Mesothelial cell of epicardium (in vitro differentiated cells): ENCODE data around the gene YTHDC1. TPM values are rescaled to one million over a fixed set of nuclear protein-coding genes. Genes with fewer than 3 reads are reported as not detected.

ENCODE experiments used
- DNase-seq, 2 experiments: peaks; one replicate each; pipeline ENCODE4 v3.0.0; 2021; ENCODE audit warnings: low spot score in 2 of 2; ENCODE audit not compliant: unreplicated experiment in 2 of 2
- H3K27ac Mint-ChIP-seq: 2 replicates; pipeline ENCODE4 v1.8.0; 2021; ENCODE audit warnings: mixed read lengths
- H3K27me3 Mint-ChIP-seq: 2 replicates; pipeline ENCODE4 v1.8.0; 2021; ENCODE audit warnings: low read depth, mixed read lengths
- H3K36me3 Mint-ChIP-seq: 2 replicates; pipeline ENCODE4 v1.8.0; 2021; ENCODE audit warnings: mixed read lengths
- H3K4me1 Mint-ChIP-seq: 2 replicates; pipeline ENCODE4 v1.8.0; 2021; ENCODE audit warnings: mixed read lengths
- H3K4me3 Mint-ChIP-seq: 2 replicates; pipeline ENCODE4 v1.8.0; 2021; ENCODE audit warnings: mild to moderate bottlenecking, moderate library complexity, mixed read lengths
- H3K9me3 Mint-ChIP-seq: 2 replicates; pipeline ENCODE4 v1.8.0; 2021; ENCODE audit warnings: mixed read lengths
- total RNA-seq: library from RNA; stranded (reverse); gene quantifications from 3 replicates; pipeline ENCODE4 v1.2.1, GENCODE V29; 2021
- TF ChIP-seq, protein P1 (sequence below): fragments of 200-600 bp; sonication (generic); IDR thresholded peaks from one replicate; pipeline ENCODE4 v1.5.0; 2021; ENCODE audit warnings: antibody characterized with exemption; ENCODE audit not compliant: unreplicated experiment

Gene YTHDC1
- total RNA-seq, 1 donor from 2014 or later = 137 TPM

DNA sequence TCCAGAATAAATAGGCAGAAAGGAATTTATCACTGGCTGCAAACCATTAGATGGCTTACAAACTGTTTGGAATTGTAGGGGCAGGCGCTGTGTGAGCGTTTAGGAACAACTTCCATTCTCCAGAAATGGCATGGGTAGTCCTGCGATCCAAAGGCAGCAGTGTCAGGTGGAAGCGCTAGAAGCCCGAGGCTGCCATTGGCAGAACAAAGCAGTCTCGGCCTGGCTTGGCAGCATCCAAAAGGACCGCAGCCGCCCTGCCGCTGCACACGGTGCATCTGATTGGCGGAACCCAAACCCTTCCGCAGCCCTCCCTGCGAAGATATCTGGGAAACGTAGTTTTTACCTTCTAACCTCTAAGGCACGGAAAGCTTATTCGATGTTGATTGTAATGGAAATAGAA is 23.6 kb upstream of the YTHDC1 start:
- H3K27me3 Mint-ChIP-seq = no peaks in the 10 kb centered on the region
- H3K4me3 Mint-ChIP-seq = peak overlapping the region; percentile 65
- H3K36me3 Mint-ChIP-seq = no peaks in the 10 kb centered on the region
- peaks cover 22% of the 10 kb centered on the region for H3K4me1 Mint-ChIP-seq
- TF ChIP-seq, protein P1, sequence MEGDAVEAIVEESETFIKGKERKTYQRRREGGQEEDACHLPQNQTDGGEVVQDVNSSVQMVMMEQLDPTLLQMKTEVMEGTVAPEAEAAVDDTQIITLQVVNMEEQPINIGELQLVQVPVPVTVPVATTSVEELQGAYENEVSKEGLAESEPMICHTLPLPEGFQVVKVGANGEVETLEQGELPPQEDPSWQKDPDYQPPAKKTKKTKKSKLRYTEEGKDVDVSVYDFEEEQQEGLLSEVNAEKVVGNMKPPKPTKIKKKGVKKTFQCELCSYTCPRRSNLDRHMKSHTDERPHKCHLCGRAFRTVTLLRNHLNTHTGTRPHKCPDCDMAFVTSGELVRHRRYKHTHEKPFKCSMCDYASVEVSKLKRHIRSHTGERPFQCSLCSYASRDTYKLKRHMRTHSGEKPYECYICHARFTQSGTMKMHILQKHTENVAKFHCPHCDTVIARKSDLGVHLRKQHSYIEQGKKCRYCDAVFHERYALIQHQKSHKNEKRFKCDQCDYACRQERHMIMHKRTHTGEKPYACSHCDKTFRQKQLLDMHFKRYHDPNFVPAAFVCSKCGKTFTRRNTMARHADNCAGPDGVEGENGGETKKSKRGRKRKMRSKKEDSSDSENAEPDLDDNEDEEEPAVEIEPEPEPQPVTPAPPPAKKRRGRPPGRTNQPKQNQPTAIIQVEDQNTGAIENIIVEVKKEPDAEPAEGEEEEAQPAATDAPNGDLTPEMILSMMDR = no peak
- H3K9me3 Mint-ChIP-seq = no peaks in the 10 kb centered on the region
- peak; percentile 36 to 66 for DNase-seq
- peak overlapping the region; percentile 49 for H3K27ac Mint-ChIP-seq

DNA sequence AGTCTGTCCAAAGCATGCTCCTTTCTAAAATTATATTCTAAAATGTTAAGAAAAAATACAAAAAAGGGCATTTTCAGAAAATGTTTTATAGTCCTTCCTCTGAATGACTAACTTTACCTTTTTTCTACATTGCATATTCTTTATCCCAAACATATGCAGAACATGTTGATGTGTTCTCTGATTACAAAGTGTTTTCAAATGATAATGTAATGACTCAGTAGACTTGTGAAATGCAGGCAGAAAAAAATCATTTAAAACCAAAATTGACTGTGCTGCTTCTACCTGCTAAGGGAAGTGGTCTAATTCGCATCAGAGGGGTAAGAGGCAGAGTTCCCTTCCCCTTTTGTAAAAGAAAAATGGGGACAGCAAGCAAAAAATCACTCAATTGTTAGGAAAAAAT is 22.7 kb upstream of the YTHDC1 start:
- H3K9me3 Mint-ChIP-seq = no peaks in the 10 kb centered on the region
- H3K4me1 Mint-ChIP-seq = peaks cover 27% of the 10 kb centered on the region
- H3K36me3 Mint-ChIP-seq = no peaks in the 10 kb centered on the region
- TF ChIP-seq, protein P1 = no peak
- no peak overlapping the region for H3K4me3 Mint-ChIP-seq
- H3K27me3 Mint-ChIP-seq = no peaks in the 10 kb centered on the region
- DNase-seq = no peak
- H3K27ac Mint-ChIP-seq = no peak overlapping the region

DNA sequence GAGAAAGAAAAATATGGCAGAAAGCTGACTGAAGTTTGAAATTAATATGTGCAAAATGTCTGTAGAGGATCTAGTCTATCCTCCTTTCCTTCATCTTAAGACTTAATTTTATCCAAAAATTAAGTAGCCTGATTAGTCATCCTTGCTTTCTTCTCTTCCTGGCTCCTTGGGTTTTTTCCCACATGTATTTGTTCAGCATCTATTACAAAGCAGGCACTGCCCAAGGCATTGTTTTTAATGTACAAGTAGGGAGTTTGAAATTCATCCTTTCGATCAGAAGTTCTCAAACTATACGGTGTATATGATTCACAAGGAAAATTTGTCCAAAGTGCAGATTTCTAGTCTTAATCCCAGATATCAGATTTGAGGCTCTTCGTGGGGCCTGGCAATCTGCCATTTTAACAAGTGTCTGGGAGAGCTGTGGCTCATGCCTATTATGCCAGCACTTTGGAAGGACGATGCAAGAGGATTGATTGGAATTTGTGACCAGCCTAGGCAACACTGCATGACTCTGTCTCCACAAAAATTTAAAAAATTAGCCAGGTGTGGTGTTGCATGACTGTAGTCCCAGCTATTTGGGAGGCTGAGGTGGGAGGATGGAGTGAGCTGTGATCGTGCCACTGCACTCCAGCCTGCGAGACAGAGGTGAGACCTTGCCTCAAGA is 19.4 kb upstream of the YTHDC1 start:
- Mint-ChIP-seq H3K36me3 (no peaks in the 10 kb centered on the region), H3K4me1 (peaks cover 24% of the 10 kb centered on the region), H3K27me3 (no peaks in the 10 kb centered on the region), H3K27ac (peak overlapping the region; percentile 87), H3K9me3 (peaks cover 4% of the 10 kb centered on the region), H3K4me3 (peak overlapping the region; percentile 16)
- DNase-seq = no peak
- TF ChIP-seq, protein P1 = no peak

DNA sequence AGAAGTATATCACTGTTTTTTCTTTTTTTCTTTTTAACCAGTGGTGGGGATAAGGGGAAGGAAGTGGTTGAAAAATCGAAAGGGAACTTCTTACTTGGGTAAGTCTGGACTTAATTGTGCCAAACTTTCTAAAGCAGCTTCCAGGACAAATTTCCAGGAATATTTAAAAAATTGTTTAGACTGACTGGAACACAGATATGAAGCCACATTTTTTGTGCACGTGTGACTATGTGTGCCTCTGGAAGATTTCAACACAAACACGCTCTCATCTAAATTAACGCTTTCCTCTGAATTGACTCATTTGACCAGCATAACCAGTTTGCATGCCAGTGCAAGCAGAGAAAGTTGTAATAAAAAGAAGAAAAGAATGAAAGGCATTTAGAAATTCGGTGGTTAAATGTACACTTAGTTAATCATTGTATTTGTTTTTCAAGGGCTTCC is 18.8 kb upstream of the YTHDC1 start:
- no peak for DNase-seq
- TF ChIP-seq, protein P1 = no peak
- H3K4me1 Mint-ChIP-seq = peaks cover 24% of the 10 kb centered on the region
- H3K27ac Mint-ChIP-seq = peak overlapping the region; percentile 87
- H3K36me3 Mint-ChIP-seq = no peaks in the 10 kb centered on the region
- H3K27me3 Mint-ChIP-seq = no peaks in the 10 kb centered on the region
- H3K4me3 Mint-ChIP-seq = peak overlapping the region; percentile 16
- peaks cover 5% of the 10 kb centered on the region for H3K9me3 Mint-ChIP-seq

DNA sequence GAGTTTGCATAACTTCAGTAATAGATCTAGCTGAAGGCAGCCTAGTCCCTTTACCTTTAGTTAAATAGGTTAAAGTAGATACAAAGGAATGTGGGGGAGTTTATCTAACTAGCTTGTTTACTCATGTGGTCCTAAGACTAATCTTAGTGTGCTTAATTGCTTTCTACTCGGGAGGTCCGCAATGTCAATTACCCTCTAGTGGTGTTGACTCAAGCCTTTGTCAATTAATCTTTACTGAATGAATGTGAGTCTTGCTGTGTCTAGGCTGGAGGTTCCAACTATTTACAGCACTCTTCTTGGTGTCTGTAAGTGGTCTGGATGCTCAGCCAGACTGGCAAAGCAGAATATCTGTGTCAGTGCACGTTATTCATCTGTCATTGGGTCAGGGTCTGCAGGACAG is 17.9 kb upstream of the YTHDC1 start:
- H3K27ac Mint-ChIP-seq = peak overlapping the region; percentile 87

More for the DNA sequence above, 17.9 kb upstream of the YTHDC1 start:
- Mint-ChIP-seq H3K9me3 (peaks cover 5% of the 10 kb centered on the region), H3K27me3 (no peaks in the 10 kb centered on the region), H3K4me3 (no peak overlapping the region), H3K4me1 (peaks cover 19% of the 10 kb centered on the region), H3K36me3 (no peaks in the 10 kb centered on the region)
- DNase-seq = no peak
- TF ChIP-seq, protein P1 = no peak
